GM12878 (cell line): Measurements from ENCODE around the gene NKAIN2. TPM values are rescaled to one million over a fixed set of nuclear protein-coding genes. Genes with fewer than 3 reads are reported as not detected.

Experiments used
- ATAC-seq: fragments of 200-7000 bp; cut with Tn5 transposase; 3 replicates; pipeline ENCODE4 v1.9.1; 2020; ENCODE audit warnings: mild to moderate bottlenecking, moderate library complexity
- BruUV-seq: library from RNA; stranded (reverse); fragments of 400-500 nt; replicated peaks from 2 replicates; lab custom pipeline; 2021; lab: Mats Ljungman, UMichigan
- CTCF ChIA-PET: fragments of 300-600 bp; sonication (Branson Sonifier 250); formaldehyde crosslinking; extraction: SDS; loops from one replicate; lab custom pipeline; 2021; ENCODE audit warnings: inconsistent platforms; lab: Yijun Ruan, JAX
- POLR2A ChIA-PET: fragments of 350-600 bp; formaldehyde crosslinking; extraction: SDS; loops from one replicate; lab custom pipeline; 2021; ENCODE audit warnings: inconsistent platforms; lab: Charles Lee
- RAD21 ChIA-PET: fragments of 300-600 bp; sonication (Branson Sonifier 250); formaldehyde crosslinking; loops from one replicate; lab custom pipeline; 2023; ENCODE audit warnings: antibody characterized with exemption; ENCODE audit not compliant: unreplicated experiment; lab: Charles Lee
- SMC1A ChIA-PET: fragments of 300-600 bp; sonication (Branson Sonifier 250); formaldehyde crosslinking; loops from one replicate; lab custom pipeline; 2023; ENCODE audit not compliant: unreplicated experiment, uncharacterized antibody; lab: Charles Lee
- DNase-seq: peaks from one replicate; pipeline ENCODE4 v3.0.0-alpha.2; 2011; ENCODE audit warnings: low read depth, low spot score
- FAIRE-seq: peaks from 3 replicates; lab custom pipeline; 2011; peaks lifted over from hg19 to GRCh38; lab: Jason Lieb, UNC
- H2AFZ ChIP-seq: 2 replicates; pipeline ENCODE4 v1.6.0; 2011; ENCODE audit warnings: low read depth, low read length, control low read depth; ENCODE audit not compliant: control insufficient read depth
- H3K27ac ChIP-seq: 2 replicates; pipeline ENCODE4 v1.5.1; 2011; ENCODE audit warnings: control low read depth; ENCODE audit not compliant: control insufficient read depth, insufficient read depth
- H3K27me3 ChIP-seq, 2 experiments: replicated peaks in 1 of 2; 2 replicates each; pipeline versions ENCODE4 v1.6.0 to v1.6.1; 2011; ENCODE audit warnings: low read length in 1 of 2; ENCODE audit not compliant: control insufficient read depth in 2 of 2, insufficient read depth in 2 of 2
- H3K36me3 ChIP-seq, 2 experiments: 2 replicates each; pipeline ENCODE4 v1.5.1; 2011; ENCODE audit warnings: low read length in 1 of 2; ENCODE audit not compliant: control insufficient read depth in 2 of 2, insufficient read depth in 2 of 2
- H3K4me1 ChIP-seq: 2 replicates; pipeline ENCODE4 v1.6.1; 2011; ENCODE audit warnings: mild to moderate bottlenecking, low read length, moderate library complexity, mixed read lengths; ENCODE audit not compliant: control insufficient read depth, insufficient read depth
- H3K4me2 ChIP-seq: 2 replicates; pipeline ENCODE4 v1.6.0; 2011; ENCODE audit warnings: control low read depth; ENCODE audit not compliant: control insufficient read depth, insufficient read depth
- H3K4me3 ChIP-seq: fragments of 200-600 bp; sonication (generic); 2 replicates; pipeline ENCODE4 v1.5.1; 2016
- H3K79me2 ChIP-seq: 2 replicates; pipeline ENCODE4 v1.6.0; 2011; ENCODE audit warnings: low read length; ENCODE audit not compliant: control insufficient read depth, insufficient read depth
- H3K9ac ChIP-seq: 2 replicates; pipeline ENCODE4 v1.8.0; 2011; ENCODE audit warnings: low read length, control low read depth, mixed read lengths; ENCODE audit not compliant: control insufficient read depth, insufficient read depth
- H3K9me3 ChIP-seq: replicated peaks from 3 replicates; pipeline ENCODE4 v1.5.1; 2011; ENCODE audit warnings: mild to moderate bottlenecking, low read length; ENCODE audit not compliant: control insufficient read depth, insufficient read depth
- H4K20me1 ChIP-seq: 2 replicates; pipeline ENCODE4 v1.6.0; 2011; ENCODE audit not compliant: control insufficient read depth, insufficient read depth
- ATF7 ChIP-seq: fragments of 450-650 bp; IDR thresholded peaks from 2 replicates; pipeline ENCODE4 v1.6.1; 2016; ENCODE audit warnings: low read depth, mild to moderate bottlenecking
- HDAC2 ChIP-seq: fragments of 200-600 bp; sonication (generic); IDR thresholded peaks from 2 replicates; pipeline ENCODE4 v1.6.1; 2017
- HDAC6 ChIP-seq: fragments of 200-600 bp; sonication (generic); IDR thresholded peaks from one replicate; pipeline ENCODE4 v1.8.0; 2017; ENCODE audit warnings: antibody characterized with exemption; ENCODE audit not compliant: unreplicated experiment
- IRF4 ChIP-seq: IDR thresholded peaks from 2 replicates; pipeline ENCODE4 v1.6.1; 2011; ENCODE audit warnings: low read depth, low read length
- PAX5 ChIP-seq: IDR thresholded peaks from 2 replicates; pipeline ENCODE4 v1.6.1; 2011; ENCODE audit warnings: low read depth, low read length, borderline replicate concordance
- POLR2AphosphoS5 ChIP-seq: IDR thresholded peaks from 2 replicates; pipeline ENCODE4 v1.6.1; 2011; ENCODE audit warnings: mild to moderate bottlenecking, low read length, inconsistent platforms
- RBBP5 ChIP-seq: fragments of 200-600 bp; sonication (generic); conservative IDR thresholded peaks from 2 replicates; pipeline ENCODE4 v1.6.1; 2016
- RELA ChIP-seq: fragments of 450-650 bp; IDR thresholded peaks from 2 replicates; pipeline ENCODE4 v1.8.0; 2014; ENCODE audit warnings: borderline replicate concordance; ENCODE audit not compliant: partially characterized antibody
- SKIL ChIP-seq: fragments of 450-650 bp; IDR thresholded peaks from 2 replicates; pipeline ENCODE4 v1.6.1; 2017; ENCODE audit warnings: mild to moderate bottlenecking, low read depth, inconsistent platforms; ENCODE audit not compliant: poor library complexity, severe bottlenecking
- SMAD1 ChIP-seq: fragments of 450-650 bp; IDR thresholded peaks from 2 replicates; pipeline ENCODE4 v1.6.1; 2018; ENCODE audit warnings: mild to moderate bottlenecking, low read depth; ENCODE audit not compliant: partially characterized antibody
- SRF ChIP-seq, 2 experiments: IDR thresholded peaks; 2 replicates each; pipeline ENCODE4 v1.6.1; 2011; ENCODE audit warnings: low read depth in 2 of 2, low read length in 2 of 2, mild to moderate bottlenecking in 1 of 2, moderate library complexity in 1 of 2
- TARDBP ChIP-seq: IDR thresholded peaks from 2 replicates; pipeline ENCODE4 v1.6.1; 2016; ENCODE audit warnings: borderline replicate concordance
- ZNF207 ChIP-seq: fragments of 450-650 bp; IDR thresholded peaks from 2 replicates; pipeline ENCODE4 v1.6.1; 2014; ENCODE audit warnings: antibody characterized with exemption, mild to moderate bottlenecking, borderline replicate concordance
- WGBS: methylation state at CpG from one replicate; pipeline ENCODE4 v1.1.6; 2016; ENCODE audit warnings: low lambda C conversion rate; ENCODE audit not compliant: insufficient replicate concordance, insufficient coverage; ENCODE audit errors: missing lambda C conversion rate; 5-methylcytosine and 5-hydroxymethylcytosine counted together
- in situ Hi-C: fragments of 300-500 bp; cut with MboI; formaldehyde crosslinking; loops from 9 replicates; pipeline ENCODE4 v1.14.3; 2018; ENCODE audit warnings: mixed read lengths
- intact Hi-C: fragments of 100-400 bp; cut with micrococcal nuclease; formaldehyde crosslinking; loops from one replicate; pipeline ENCODE4 v1.14.2; 2022; ENCODE audit not compliant: unreplicated experiment
- polyA plus RNA-seq, 11 experiments: library from polyadenylated mRNA; depleted of rRNA in 4 of 11; unstranded in 6 of 11; stranded (reverse) in 5 of 11; fragments of >200 nt; fragmentation: Nextera tagmentation in 4 of 11; fragmentation: Illumina TruSeq in 1 of 11; extraction: Ambion mirVana in 4 of 11; extraction: Trizol in 1 of 11; gene quantifications; 1 replicate in 1 of 11; 2 replicates in 10 of 11; pipeline versions ENCODE4 v1.2.1 to v1.2.3, GENCODE V29; 2011 to 2016; ENCODE audit warnings: inconsistent platforms in 2 of 11, missing spikeins in 2 of 11, low read depth in 1 of 11
- total RNA-seq, 4 experiments: library from RNA; depleted of rRNA in 3 of 4; stranded (reverse); fragments of >200 nt in 3 of 4; fragmentation: Illumina TruSeq in 1 of 4; extraction: Trizol in 1 of 4; gene quantifications; 2 replicates each; pipeline versions ENCODE4 v1.2.1 to v1.2.3, GENCODE V29; 2013 to 2021
- TF ChIP-seq, protein P1 (sequence below): IDR thresholded peaks from 2 replicates; pipeline ENCODE4 v1.6.1; 2012; ENCODE audit warnings: improper control_type of control experiment, low read depth, low read length; ENCODE audit not compliant: insufficient replicate concordance

The NKAIN2 gene
- total and polyA plus RNA-seq, 10 of the 15 experiments (the other 5 are each of a cell fraction or from before 2014, with no cell fraction given), result not detected

GRCh38 chr6:124573953-124574352, 770.3 kb downstream of the NKAIN2 start:
- WGBS, result 4% methylated on average over 1 of the region's 1 CpG
- ChIA-PET RAD21 (no interaction called here), CTCF (no interaction called here), POLR2A (no interaction called here), SMC1A (no interaction called here)
- H4K20me1 ChIP-seq, result no peaks in the 10 kb centered on the region
- no peak overlapping the region for H3K27ac ChIP-seq
- TF ChIP-seq SKIL (no peak), SMAD1 (no peak), HDAC2 (no peak), ATF7 (no peak), IRF4 (no peak), TARDBP (no peak), RELA (no peak), PAX5 (no peak), HDAC6 (no peak), ZNF207 (no peak), SRF (IDR thresholded peaks at IDR 0.05; ENCODE audit: low read depth in 2 of 2, low read length in 2 of 2) (no peak), POLR2AphosphoS5 (no peak), RBBP5 (no peak)
- TF ChIP-seq, protein P1, sequence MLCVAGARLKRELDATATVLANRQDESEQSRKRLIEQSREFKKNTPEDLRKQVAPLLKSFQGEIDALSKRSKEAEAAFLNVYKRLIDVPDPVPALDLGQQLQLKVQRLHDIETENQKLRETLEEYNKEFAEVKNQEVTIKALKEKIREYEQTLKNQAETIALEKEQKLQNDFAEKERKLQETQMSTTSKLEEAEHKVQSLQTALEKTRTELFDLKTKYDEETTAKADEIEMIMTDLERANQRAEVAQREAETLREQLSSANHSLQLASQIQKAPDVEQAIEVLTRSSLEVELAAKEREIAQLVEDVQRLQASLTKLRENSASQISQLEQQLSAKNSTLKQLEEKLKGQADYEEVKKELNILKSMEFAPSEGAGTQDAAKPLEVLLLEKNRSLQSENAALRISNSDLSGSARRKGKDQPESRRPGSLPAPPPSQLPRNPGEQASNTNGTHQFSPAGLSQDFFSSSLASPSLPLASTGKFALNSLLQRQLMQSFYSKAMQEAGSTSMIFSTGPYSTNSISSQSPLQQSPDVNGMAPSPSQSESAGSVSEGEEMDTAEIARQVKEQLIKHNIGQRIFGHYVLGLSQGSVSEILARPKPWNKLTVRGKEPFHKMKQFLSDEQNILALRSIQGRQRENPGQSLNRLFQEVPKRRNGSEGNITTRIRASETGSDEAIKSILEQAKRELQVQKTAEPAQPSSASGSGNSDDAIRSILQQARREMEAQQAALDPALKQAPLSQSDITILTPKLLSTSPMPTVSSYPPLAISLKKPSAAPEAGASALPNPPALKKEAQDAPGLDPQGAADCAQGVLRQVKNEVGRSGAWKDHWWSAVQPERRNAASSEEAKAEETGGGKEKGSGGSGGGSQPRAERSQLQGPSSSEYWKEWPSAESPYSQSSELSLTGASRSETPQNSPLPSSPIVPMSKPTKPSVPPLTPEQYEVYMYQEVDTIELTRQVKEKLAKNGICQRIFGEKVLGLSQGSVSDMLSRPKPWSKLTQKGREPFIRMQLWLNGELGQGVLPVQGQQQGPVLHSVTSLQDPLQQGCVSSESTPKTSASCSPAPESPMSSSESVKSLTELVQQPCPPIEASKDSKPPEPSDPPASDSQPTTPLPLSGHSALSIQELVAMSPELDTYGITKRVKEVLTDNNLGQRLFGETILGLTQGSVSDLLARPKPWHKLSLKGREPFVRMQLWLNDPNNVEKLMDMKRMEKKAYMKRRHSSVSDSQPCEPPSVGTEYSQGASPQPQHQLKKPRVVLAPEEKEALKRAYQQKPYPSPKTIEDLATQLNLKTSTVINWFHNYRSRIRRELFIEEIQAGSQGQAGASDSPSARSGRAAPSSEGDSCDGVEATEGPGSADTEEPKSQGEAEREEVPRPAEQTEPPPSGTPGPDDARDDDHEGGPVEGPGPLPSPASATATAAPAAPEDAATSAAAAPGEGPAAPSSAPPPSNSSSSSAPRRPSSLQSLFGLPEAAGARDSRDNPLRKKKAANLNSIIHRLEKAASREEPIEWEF, result no peak
- no peak overlapping the region for H3K9ac ChIP-seq
- no peaks in the 10 kb centered on the region for H3K9me3 ChIP-seq
- no peak overlapping the region for H3K4me2 ChIP-seq
- in situ Hi-C loops, result no loop called here
- ATAC-seq (no peak), DNase-seq (no peak), FAIRE-seq (no peak)
- no peaks in the 10 kb centered on the region for H3K36me3 ChIP-seq
- no peak overlapping the region for H2AFZ ChIP-seq
- intact Hi-C loops, result loop anchor here (2.0 kb wide), 1 partner anchor 19 kb away; no protein-coding TSS in a partner anchor
- H3K27me3 ChIP-seq, result no peaks in the 10 kb centered on the region
- no peak overlapping the region for H3K4me3 ChIP-seq
- no peaks in the 10 kb centered on the region for H3K4me1 ChIP-seq
- H3K79me2 ChIP-seq, result no peaks in the 10 kb centered on the region
- BruUV-seq, result no TSS peak
